Liver (tissue), 3 donors: Measurements from ENCODE around the gene TEX19.

Source experiments
- JUND ChIP-seq, 2 donors: IDR thresholded peaks; 2 replicates each; pipeline ENCODE4 v1.6.1; 2016; ENCODE audit warnings: antibody characterized with exemption in 2 of 2
- MAX ChIP-seq: IDR thresholded peaks from 2 replicates; pipeline ENCODE4 v1.6.1; 2016; ENCODE audit warnings: antibody characterized with exemption
- RAD21 ChIP-seq, 2 donors: IDR thresholded peaks; 2 replicates each; pipeline ENCODE4 v1.6.1; 2016; ENCODE audit warnings: antibody characterized with exemption in 2 of 2, mild to moderate bottlenecking in 2 of 2
- TAF1 ChIP-seq: conservative IDR thresholded peaks from 2 replicates; pipeline ENCODE4 v1.6.1; 2016; ENCODE audit warnings: antibody characterized with exemption, mild to moderate bottlenecking
- YY1 ChIP-seq: IDR thresholded peaks from 2 replicates; pipeline ENCODE4 v1.6.1; 2016; ENCODE audit warnings: antibody characterized with exemption, mild to moderate bottlenecking
- TF ChIP-seq, protein P1 (sequence below): fragments of 150-350 bp; IDR thresholded peaks from 2 replicates; pipeline ENCODE4 v1.5.1; 2017; ENCODE audit warnings: improper control_type of control experiment, low read depth, low read length; ENCODE audit not compliant: missing input control
- donor health status: healthy.
- donor health status: healthy.

- TF ChIP-seq, protein P1, sequence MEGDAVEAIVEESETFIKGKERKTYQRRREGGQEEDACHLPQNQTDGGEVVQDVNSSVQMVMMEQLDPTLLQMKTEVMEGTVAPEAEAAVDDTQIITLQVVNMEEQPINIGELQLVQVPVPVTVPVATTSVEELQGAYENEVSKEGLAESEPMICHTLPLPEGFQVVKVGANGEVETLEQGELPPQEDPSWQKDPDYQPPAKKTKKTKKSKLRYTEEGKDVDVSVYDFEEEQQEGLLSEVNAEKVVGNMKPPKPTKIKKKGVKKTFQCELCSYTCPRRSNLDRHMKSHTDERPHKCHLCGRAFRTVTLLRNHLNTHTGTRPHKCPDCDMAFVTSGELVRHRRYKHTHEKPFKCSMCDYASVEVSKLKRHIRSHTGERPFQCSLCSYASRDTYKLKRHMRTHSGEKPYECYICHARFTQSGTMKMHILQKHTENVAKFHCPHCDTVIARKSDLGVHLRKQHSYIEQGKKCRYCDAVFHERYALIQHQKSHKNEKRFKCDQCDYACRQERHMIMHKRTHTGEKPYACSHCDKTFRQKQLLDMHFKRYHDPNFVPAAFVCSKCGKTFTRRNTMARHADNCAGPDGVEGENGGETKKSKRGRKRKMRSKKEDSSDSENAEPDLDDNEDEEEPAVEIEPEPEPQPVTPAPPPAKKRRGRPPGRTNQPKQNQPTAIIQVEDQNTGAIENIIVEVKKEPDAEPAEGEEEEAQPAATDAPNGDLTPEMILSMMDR = no peak
- TF ChIP-seq MAX = no peak
- TF ChIP-seq JUND (IDR thresholded peaks at IDR 0.05) = no peak
- no peak for TF ChIP-seq YY1
- TF ChIP-seq TAF1 = no peak
- no peak for TF ChIP-seq RAD21 (IDR thresholded peaks at IDR 0.05)
Observed at GRCh38 chr17:82385559-82386254, 26.7 kb downstream of the TEX19 start.
